Endodermal cell (in vitro differentiated cells): ENCODE data around the gene ZNF367. TPM values are rescaled to one million over a fixed set of nuclear protein-coding genes. Genes with fewer than 3 reads are reported as not detected.

Experiments
- DNase-seq: peaks from one replicate; pipeline ENCODE4 v3.0.0-alpha.2; 2017
- H3K27ac ChIP-seq: 2 replicates; pipeline ENCODE4 v1.5.1; 2013; ENCODE audit warnings: mild to moderate bottlenecking, low read depth, low read length, moderate library complexity
- H3K27me3 ChIP-seq: 2 replicates; pipeline ENCODE4 v1.6.1; 2013; ENCODE audit warnings: mild to moderate bottlenecking, low read length, moderate library complexity; ENCODE audit not compliant: insufficient read depth, control insufficient read depth, poor library complexity, severe bottlenecking
- H3K36me3 ChIP-seq: 2 replicates; pipeline ENCODE4 v1.7.0; 2013; ENCODE audit warnings: mild to moderate bottlenecking, low read length, moderate library complexity; ENCODE audit not compliant: control insufficient read depth, insufficient read depth
- H3K4me1 ChIP-seq: one replicate; pipeline ENCODE4 v1.7.0; 2013; ENCODE audit warnings: low read length; ENCODE audit not compliant: control insufficient read depth, insufficient read depth
- H3K4me3 ChIP-seq: 2 replicates; pipeline ENCODE4 v1.5.1; 2013; ENCODE audit warnings: mild to moderate bottlenecking, low read length, moderate library complexity
- H3K9ac ChIP-seq: 2 replicates; pipeline ENCODE4 v1.6.1; 2013; ENCODE audit warnings: mild to moderate bottlenecking, low read length, moderate library complexity; ENCODE audit not compliant: poor library complexity, severe bottlenecking; ENCODE audit errors: extremely low read depth
- H3K9me3 ChIP-seq: 2 replicates; pipeline ENCODE4 v1.6.1; 2013; ENCODE audit warnings: mild to moderate bottlenecking, low read length, moderate library complexity; ENCODE audit not compliant: control insufficient read depth
- H3K27ac Mint-ChIP-seq: 2 replicates; pipeline ENCODE4 v1.8.0; 2020; ENCODE audit warnings: mixed read lengths
- H3K27me3 Mint-ChIP-seq: 2 replicates; pipeline ENCODE4 v1.8.0; 2021; ENCODE audit warnings: mild to moderate bottlenecking, mixed read lengths; ENCODE audit not compliant: insufficient read depth
- H3K36me3 Mint-ChIP-seq: 2 replicates; pipeline ENCODE4 v1.8.0; 2020; ENCODE audit warnings: low read depth, mixed read lengths
- H3K4me1 Mint-ChIP-seq: 2 replicates; pipeline ENCODE4 v1.8.0; 2020; ENCODE audit warnings: mixed read lengths
- H3K4me3 Mint-ChIP-seq: 2 replicates; pipeline ENCODE4 v1.8.0; 2020; ENCODE audit warnings: mild to moderate bottlenecking, moderate library complexity, mixed read lengths
- H3K9me3 Mint-ChIP-seq: 2 replicates; pipeline ENCODE4 v1.8.0; 2020; ENCODE audit warnings: mild to moderate bottlenecking, mixed read lengths
- WGBS, 2 experiments: methylation state at CpG; one replicate each; pipeline versions ENCODE4 v1.1.5 to v1.1.7; 2013; ENCODE audit warnings: missing lambda C conversion rate in 2 of 2, mixed read lengths in 1 of 2; ENCODE audit not compliant: insufficient coverage in 1 of 2, insufficient read length in 1 of 2; 5-methylcytosine and 5-hydroxymethylcytosine counted together
- total RNA-seq, 2 donors: library from RNA; stranded (reverse); fragmentation: NEBNext Ultra II Directional in 1 of 2; extraction: Animal tissue kit (Norgen Biotek cat#: 25700) in 1 of 2; gene quantifications; 2 replicates in 1 of 2; 3 replicates in 1 of 2; pipeline ENCODE4 v1.2.1, GENCODE V29; 2021
- TF ChIP-seq, protein P1 (sequence below): fragments of 200-600 bp; sonication (generic); conservative IDR thresholded peaks from 2 replicates; pipeline ENCODE4 v1.5.0; 2021; ENCODE audit warnings: antibody characterized with exemption, mild to moderate bottlenecking

The ZNF367 gene
- total RNA-seq, 2 donors from 2014 or later: 7.7 to 10.6 TPM

- H3K9me3 Mint-ChIP-seq: no peaks in the 10 kb centered on the region
- DNase-seq: no peak
- Histone ChIP-seq H3K9ac (no peak overlapping the region), H3K27me3 (no peaks in the 10 kb centered on the region), H3K27ac (no peak overlapping the region), H3K4me3 (no peak overlapping the region), H3K4me1 (no peaks in the 10 kb centered on the region), H3K9me3 (no peaks in the 10 kb centered on the region), H3K36me3 (peaks cover 4% of the 10 kb centered on the region)
- TF ChIP-seq, protein P1, sequence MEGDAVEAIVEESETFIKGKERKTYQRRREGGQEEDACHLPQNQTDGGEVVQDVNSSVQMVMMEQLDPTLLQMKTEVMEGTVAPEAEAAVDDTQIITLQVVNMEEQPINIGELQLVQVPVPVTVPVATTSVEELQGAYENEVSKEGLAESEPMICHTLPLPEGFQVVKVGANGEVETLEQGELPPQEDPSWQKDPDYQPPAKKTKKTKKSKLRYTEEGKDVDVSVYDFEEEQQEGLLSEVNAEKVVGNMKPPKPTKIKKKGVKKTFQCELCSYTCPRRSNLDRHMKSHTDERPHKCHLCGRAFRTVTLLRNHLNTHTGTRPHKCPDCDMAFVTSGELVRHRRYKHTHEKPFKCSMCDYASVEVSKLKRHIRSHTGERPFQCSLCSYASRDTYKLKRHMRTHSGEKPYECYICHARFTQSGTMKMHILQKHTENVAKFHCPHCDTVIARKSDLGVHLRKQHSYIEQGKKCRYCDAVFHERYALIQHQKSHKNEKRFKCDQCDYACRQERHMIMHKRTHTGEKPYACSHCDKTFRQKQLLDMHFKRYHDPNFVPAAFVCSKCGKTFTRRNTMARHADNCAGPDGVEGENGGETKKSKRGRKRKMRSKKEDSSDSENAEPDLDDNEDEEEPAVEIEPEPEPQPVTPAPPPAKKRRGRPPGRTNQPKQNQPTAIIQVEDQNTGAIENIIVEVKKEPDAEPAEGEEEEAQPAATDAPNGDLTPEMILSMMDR: no peak
- H3K27me3 Mint-ChIP-seq: peaks cover 2% of the 10 kb centered on the region
- H3K4me1 Mint-ChIP-seq: peaks cover 5% of the 10 kb centered on the region
- peaks cover 10% of the 10 kb centered on the region for H3K36me3 Mint-ChIP-seq
- no peak overlapping the region for H3K4me3 Mint-ChIP-seq
- 94 to 96% methylated on average over 3 to 4 of the region's 4 CpGs for WGBS, 2 experiments
- H3K27ac Mint-ChIP-seq: no peak overlapping the region
These were observed 39.1 kb upstream of the ZNF367 start for GRCh38 chr9:96457266-96457665.

- Histone ChIP-seq H3K4me1 (no peaks in the 10 kb centered on the region), H3K9ac (no peak overlapping the region), H3K36me3 (no peaks in the 10 kb centered on the region), H3K4me3 (no peak overlapping the region), H3K9me3 (no peaks in the 10 kb centered on the region), H3K27ac (no peak overlapping the region), H3K27me3 (peaks cover 15% of the 10 kb centered on the region)
- TF ChIP-seq, protein P1: peak; percentile 67
- DNase-seq: no peak
- H3K9me3 Mint-ChIP-seq: no peaks in the 10 kb centered on the region
- H3K27me3 Mint-ChIP-seq: peaks cover 17% of the 10 kb centered on the region
- no peak overlapping the region for H3K27ac Mint-ChIP-seq
- peaks cover 9% of the 10 kb centered on the region for H3K4me1 Mint-ChIP-seq
- H3K36me3 Mint-ChIP-seq: peaks cover 3% of the 10 kb centered on the region
- no peak overlapping the region for H3K4me3 Mint-ChIP-seq
- WGBS, 2 experiments: 80% methylated on average over 1 to 2 of the region's 2 CpGs
These were observed 35.5 kb upstream of the ZNF367 start for GRCh38 chr9:96453625-96454024.

GRCh38 chr9:96450613-96451528 lies 32.7 kb upstream of the ZNF367 start:
- H3K4me1 ChIP-seq: no peaks in the 10 kb centered on the region
- Mint-ChIP-seq H3K27me3 (peaks cover 31% of the 10 kb centered on the region), H3K9me3 (no peaks in the 10 kb centered on the region), H3K36me3 (no peaks in the 10 kb centered on the region), H3K4me1 (peaks cover 9% of the 10 kb centered on the region), H3K27ac (peak overlapping the region; percentile 83), H3K4me3 (peak overlapping the region; percentile 77)
- no peak overlapping the region for H3K27ac ChIP-seq
- peaks cover 36% of the 10 kb centered on the region for H3K27me3 ChIP-seq
- 2 to 3% methylated on average over 18 to 63 of the region's 63 CpGs for WGBS, 2 experiments
- H3K4me3 ChIP-seq: peak overlapping the region; percentile 74
- DNase-seq: peak; percentile 76
- H3K9me3 ChIP-seq: no peaks in the 10 kb centered on the region
- H3K9ac ChIP-seq: peak overlapping the region; percentile 0
- TF ChIP-seq, protein P1: no peak
- H3K36me3 ChIP-seq: no peaks in the 10 kb centered on the region
